MCF 10A (cell line): Measurements from ENCODE around the gene SLC19A3. TPM values are rescaled to one million over a fixed set of nuclear protein-coding genes. Genes with fewer than 3 reads are reported as not detected.

Source experiments
- BruUV-seq: library from RNA; stranded (reverse); fragments of 400-500 nt; replicated peaks from 2 replicates; lab custom pipeline; 2021; lab: Mats Ljungman, UMichigan
- CTCF ChIA-PET: fragments of 300-600 bp; sonication (Branson Sonifier 250); formaldehyde crosslinking; extraction: SDS; loops from one replicate; lab custom pipeline; 2021; ENCODE audit warnings: antibody characterized with exemption, inconsistent platforms; lab: Yijun Ruan, JAX
- POLR2A ChIA-PET: fragments of 300-600, 350-650 bp; sonication (Branson Sonifier 250); formaldehyde crosslinking; extraction: SDS; loops from one replicate; lab custom pipeline; 2020; ENCODE audit warnings: antibody characterized with exemption, inconsistent platforms; lab: Yijun Ruan, JAX
- DNase-seq: peaks from one replicate; pipeline ENCODE4 v3.0.0-alpha.2; 2018; ENCODE audit not compliant: unreplicated experiment
- H3K27ac Mint-ChIP-seq: one replicate; pipeline ENCODE4 v1.8.0; 2022; ENCODE audit warnings: mild to moderate bottlenecking, low read depth, mixed read lengths; ENCODE audit not compliant: unreplicated experiment
- H3K27me3 Mint-ChIP-seq: one replicate; pipeline ENCODE4 v1.8.0; 2022; ENCODE audit warnings: mixed read lengths; ENCODE audit not compliant: insufficient read depth, unreplicated experiment
- H3K36me3 Mint-ChIP-seq: one replicate; pipeline ENCODE4 v1.8.0; 2022; ENCODE audit warnings: mild to moderate bottlenecking, moderate library complexity, mixed read lengths; ENCODE audit not compliant: insufficient read depth, unreplicated experiment
- H3K4me1 Mint-ChIP-seq: one replicate; pipeline ENCODE4 v1.8.0; 2022; ENCODE audit warnings: mixed read lengths; ENCODE audit not compliant: insufficient read depth, unreplicated experiment
- H3K4me3 Mint-ChIP-seq: one replicate; pipeline ENCODE4 v1.8.0; 2022; ENCODE audit warnings: mild to moderate bottlenecking, moderate library complexity, mixed read lengths; ENCODE audit not compliant: unreplicated experiment
- H3K9me3 Mint-ChIP-seq: one replicate; pipeline ENCODE4 v1.8.0; 2022; ENCODE audit warnings: mixed read lengths; ENCODE audit not compliant: unreplicated experiment
- CTCF ChIP-seq: fragments of 200-600 bp; IDR thresholded peaks from one replicate; pipeline ENCODE4 v1.8.0; 2022; ENCODE audit warnings: antibody characterized with exemption, mild to moderate bottlenecking; ENCODE audit not compliant: unreplicated experiment
- intact Hi-C: fragments of 100-400 bp; cut with micrococcal nuclease; formaldehyde crosslinking; loops from 2 replicates; pipeline ENCODE4 v1.14.1; 2022
- total RNA-seq: library from RNA; stranded (reverse); gene quantifications from 2 replicates; pipeline ENCODE4 v1.2.3, GENCODE V29; 2022

Gene SLC19A3
- total RNA-seq, 1 experiment from 2014 or later = not detected

- ChIA-PET POLR2A (no interaction called here), CTCF (interaction anchor here (0.7 to 0.9 kb wide), 2 partner anchors 32 to 59 kb away, joined by 3 to 4 read pairs; no protein-coding TSS in a partner anchor)
- H3K27ac Mint-ChIP-seq = no peak overlapping the region
- no peak overlapping the region for H3K4me3 Mint-ChIP-seq
- H3K27me3 Mint-ChIP-seq = no peaks in the 10 kb centered on the region
- TF ChIP-seq CTCF = no peak
- no peaks in the 10 kb centered on the region for H3K9me3 Mint-ChIP-seq
- H3K4me1 Mint-ChIP-seq = peaks cover 16% of the 10 kb centered on the region
- no peaks in the 10 kb centered on the region for H3K36me3 Mint-ChIP-seq
- no TSS peak for BruUV-seq
- intact Hi-C loops = no loop called here
- DNase-seq = no peak
These were observed 11.0 kb downstream of the SLC19A3 start for GRCh38 chr2:227706859-227707258.

- Mint-ChIP-seq H3K4me1 (peaks cover 16% of the 10 kb centered on the region), H3K9me3 (no peaks in the 10 kb centered on the region), H3K27me3 (no peaks in the 10 kb centered on the region), H3K36me3 (no peaks in the 10 kb centered on the region), H3K4me3 (no peak overlapping the region), H3K27ac (no peak overlapping the region)
- no peak for TF ChIP-seq CTCF
- ChIA-PET CTCF (interaction anchor here (0.5 kb wide), 1 partner anchor 1569 kb away, joined by 4 read pairs; no protein-coding TSS in a partner anchor), POLR2A (interaction anchor here (0.8 to 1.2 kb wide), 2 partner anchors 62 to 109 kb away, joined by 3 read pairs; no protein-coding TSS in a partner anchor)
- no TSS peak for BruUV-seq
- intact Hi-C loops = no loop called here
- DNase-seq = peak; percentile 74
These were observed 13.9 kb downstream of the SLC19A3 start for GRCh38 chr2:227703961-227704360.

GRCh38 chr2:227703280-227703732, 14.5 kb downstream of the SLC19A3 start:
- no peak overlapping the region for H3K27ac Mint-ChIP-seq
- DNase-seq = peak; percentile 66
- no peak for TF ChIP-seq CTCF
- H3K4me3 Mint-ChIP-seq = peak overlapping the region; percentile 10
- H3K36me3 Mint-ChIP-seq = no peaks in the 10 kb centered on the region
- no peaks in the 10 kb centered on the region for H3K27me3 Mint-ChIP-seq
- peaks cover 16% of the 10 kb centered on the region for H3K4me1 Mint-ChIP-seq
- intact Hi-C loops = no loop called here
- POLR2A ChIA-PET = no interaction called here
- BruUV-seq = no TSS peak
- H3K9me3 Mint-ChIP-seq = no peaks in the 10 kb centered on the region
- CTCF ChIA-PET = interaction anchor here (0.5 to 1.6 kb wide), 4 partner anchors 31 to 545 kb away, joined by 3 to 4 read pairs (median 3); no protein-coding TSS in a partner anchor

GRCh38 chr2:227701556-227701955, 16.3 kb downstream of the SLC19A3 start:
- H3K4me3 Mint-ChIP-seq = no peak overlapping the region
- CTCF ChIA-PET = interaction anchor here (0.6 to 1.6 kb wide), 2 partner anchors 64 to 188 kb away, joined by 3 to 4 read pairs; no protein-coding TSS in a partner anchor
- intact Hi-C loops = no loop called here
- H3K27ac Mint-ChIP-seq = no peak overlapping the region
- TF ChIP-seq CTCF = no peak
- no peaks in the 10 kb centered on the region for H3K27me3 Mint-ChIP-seq
- DNase-seq = no peak
- POLR2A ChIA-PET = no interaction called here
- H3K9me3 Mint-ChIP-seq = no peaks in the 10 kb centered on the region
- H3K4me1 Mint-ChIP-seq = peaks cover 16% of the 10 kb centered on the region
- BruUV-seq = no TSS peak
- H3K36me3 Mint-ChIP-seq = no peaks in the 10 kb centered on the region
